Tibial artery (tissue), 4 donors: ENCODE results near the gene UNC13D.

Source experiments
- DNase-seq, 2 donors: peaks; one replicate each; pipeline ENCODE4 v3.0.0-alpha.2; 2019
- H3K27ac ChIP-seq, 2 donors: fragments of 200-600 bp; sonication (generic) in 1 of 2; 1 replicate in 1 of 2; 2 replicates in 1 of 2; pipeline ENCODE4 v1.5.1; 2018 to 2019; ENCODE audit warnings: mild to moderate bottlenecking in 1 of 2
- H3K27me3 ChIP-seq, 2 donors: fragments of 200-600 bp; sonication (generic) in 1 of 2; one replicate each; pipeline versions ENCODE4 v1.5.1 to v1.6.0; 2016 to 2019
- H3K36me3 ChIP-seq, 3 donors: fragments of 200-600 bp; sonication (generic) in 2 of 3; one replicate each; pipeline ENCODE4 v1.5.1; 2016 to 2019; ENCODE audit warnings: mild to moderate bottlenecking in 2 of 3
- H3K4me1 ChIP-seq, 4 donors: fragments of 200-600 bp; sonication (generic) in 2 of 4; 1 replicate in 3 of 4; 2 replicates in 1 of 4; pipeline ENCODE4 v1.5.1; 2016 to 2019
- H3K4me3 ChIP-seq, 2 donors: fragments of 200-600 bp; sonication (generic) in 1 of 2; 1 replicate in 1 of 2; 2 replicates in 1 of 2; pipeline ENCODE4 v1.5.1; 2018 to 2019; ENCODE audit warnings: mild to moderate bottlenecking in 2 of 2
- H3K9me3 ChIP-seq, 3 donors: fragments of 200-600 bp; sonication (generic) in 1 of 3; one replicate each; pipeline ENCODE4 v1.5.1; 2016 to 2019
- intact Hi-C: fragments of 100-400 bp; cut with DNase I; formaldehyde crosslinking; loops from one replicate; pipeline ENCODE4 v1.15.0; 2023; ENCODE audit warnings: low total_unique reads
- TF ChIP-seq, protein P1 (sequence below), 2 experiments: fragments of 200-600 bp in 1 of 2; fragments of 450-650 bp in 1 of 2; IDR thresholded peaks; one replicate each; pipeline ENCODE4 v1.5.1; 2017 to 2019; ENCODE audit warnings: antibody characterized with exemption in 2 of 2, mild to moderate bottlenecking in 1 of 2, moderate library complexity in 1 of 2

UNC13D gene

DNA sequence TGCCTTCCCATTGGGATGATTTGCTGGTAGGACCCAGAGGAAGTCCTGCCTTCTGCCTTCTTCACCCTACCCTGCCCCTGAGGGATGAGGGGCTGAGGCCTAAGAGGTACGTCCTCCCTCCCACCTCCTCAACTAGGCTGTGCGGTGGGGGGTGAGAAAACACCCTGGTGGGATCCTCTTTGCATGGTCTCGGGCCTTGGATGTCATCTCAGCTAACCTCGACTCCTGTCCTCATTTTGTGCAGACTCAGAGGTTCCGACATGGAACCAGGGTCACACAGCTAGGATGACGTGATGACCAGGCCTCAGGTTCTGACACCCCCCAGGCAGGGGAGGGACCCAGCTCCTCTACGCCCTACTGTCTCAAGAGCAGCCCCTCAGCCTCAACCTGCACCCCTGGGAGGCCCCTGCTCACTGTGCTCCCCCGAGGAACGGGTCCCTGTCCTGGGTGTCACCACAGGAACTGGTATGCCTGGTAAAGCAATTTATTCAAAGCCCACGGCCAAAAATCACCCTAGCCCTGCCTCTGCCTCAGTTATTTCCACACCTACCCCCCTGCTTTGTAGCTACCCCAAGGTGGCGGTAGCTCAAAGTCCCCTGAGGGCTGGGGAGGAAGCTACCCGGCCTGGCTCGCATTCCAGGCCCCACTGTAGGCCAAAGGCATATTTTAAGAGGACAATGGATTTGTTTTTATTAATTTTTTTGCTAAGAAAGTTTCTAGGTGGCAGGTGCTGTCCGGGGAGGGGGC, 17.5 kb downstream of the UNC13D start:
- Histone ChIP-seq H3K4me1 (peaks cover 0 to 43% (median 17%) of the 10 kb centered on the region in 4 donors), H3K9me3 (no peaks in the 10 kb centered on the region), H3K27ac (peak overlapping the region; percentile 70 to 71), H3K4me3 (no peak overlapping the region), H3K36me3 (peaks cover 18 to 52% (median 29%) of the 10 kb centered on the region in 3 donors), H3K27me3 (no peaks in the 10 kb centered on the region)
- intact Hi-C loops, result no loop called here
- no peak for DNase-seq
- TF ChIP-seq, protein P1, sequence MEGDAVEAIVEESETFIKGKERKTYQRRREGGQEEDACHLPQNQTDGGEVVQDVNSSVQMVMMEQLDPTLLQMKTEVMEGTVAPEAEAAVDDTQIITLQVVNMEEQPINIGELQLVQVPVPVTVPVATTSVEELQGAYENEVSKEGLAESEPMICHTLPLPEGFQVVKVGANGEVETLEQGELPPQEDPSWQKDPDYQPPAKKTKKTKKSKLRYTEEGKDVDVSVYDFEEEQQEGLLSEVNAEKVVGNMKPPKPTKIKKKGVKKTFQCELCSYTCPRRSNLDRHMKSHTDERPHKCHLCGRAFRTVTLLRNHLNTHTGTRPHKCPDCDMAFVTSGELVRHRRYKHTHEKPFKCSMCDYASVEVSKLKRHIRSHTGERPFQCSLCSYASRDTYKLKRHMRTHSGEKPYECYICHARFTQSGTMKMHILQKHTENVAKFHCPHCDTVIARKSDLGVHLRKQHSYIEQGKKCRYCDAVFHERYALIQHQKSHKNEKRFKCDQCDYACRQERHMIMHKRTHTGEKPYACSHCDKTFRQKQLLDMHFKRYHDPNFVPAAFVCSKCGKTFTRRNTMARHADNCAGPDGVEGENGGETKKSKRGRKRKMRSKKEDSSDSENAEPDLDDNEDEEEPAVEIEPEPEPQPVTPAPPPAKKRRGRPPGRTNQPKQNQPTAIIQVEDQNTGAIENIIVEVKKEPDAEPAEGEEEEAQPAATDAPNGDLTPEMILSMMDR (IDR thresholded peaks at IDR 0.05), result no peak

DNA sequence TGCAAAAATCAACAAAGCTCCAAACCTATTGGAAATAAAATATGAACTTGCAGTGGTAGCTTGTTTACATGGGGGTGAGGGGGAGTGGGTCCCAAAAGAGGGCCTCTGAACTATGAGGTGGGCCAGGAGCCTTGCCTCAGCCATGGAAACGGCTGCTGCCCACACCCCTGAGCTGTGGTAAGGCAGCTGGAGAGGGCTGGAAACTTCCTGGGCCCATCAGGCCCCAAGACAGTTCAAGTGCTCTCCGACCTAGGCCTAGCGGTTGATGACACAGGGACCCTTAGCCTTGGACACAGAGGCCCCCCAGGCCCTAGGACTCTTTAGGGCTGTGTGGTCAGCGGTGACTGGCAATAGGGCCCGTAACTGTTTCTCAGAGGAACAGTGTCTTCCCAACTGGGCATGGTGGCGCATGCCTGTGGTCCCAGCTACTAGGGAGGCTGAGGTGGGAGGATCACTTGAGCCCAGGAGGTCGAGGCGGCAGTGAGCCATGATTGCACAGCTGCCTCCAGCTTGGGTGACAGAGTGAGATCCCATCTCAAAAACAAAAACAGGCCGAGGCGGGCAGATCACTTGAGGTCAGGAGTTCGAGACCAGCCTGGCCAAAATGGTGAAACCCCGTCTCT, 18.3 kb downstream of the UNC13D start:
- Histone ChIP-seq H3K36me3 (peaks cover 25 to 56% (median 38%) of the 10 kb centered on the region in 3 donors), H3K27me3 (no peaks in the 10 kb centered on the region), H3K27ac (no peak overlapping the region), H3K4me1 (peaks cover 0 to 45% (median 17%) of the 10 kb centered on the region in 4 donors), H3K9me3 (no peaks in the 10 kb centered on the region), H3K4me3 (no peak overlapping the region)
- TF ChIP-seq, protein P1 (IDR thresholded peaks at IDR 0.05), result no peak
- intact Hi-C loops, result no loop called here
- no peak for DNase-seq

- H3K4me1 ChIP-seq, result peaks cover 0 to 45% (median 17%) of the 10 kb centered on the region in 4 donors
- peak overlapping the region in 1 of 2 donors; percentile 1 for H3K27ac ChIP-seq
- no peaks in the 10 kb centered on the region for H3K27me3 ChIP-seq
These were observed 19.1 kb downstream of the UNC13D start for GRCh38 chr17:75825149-75825552.

GRCh38 chr17:75824666-75825065, 19.5 kb downstream of the UNC13D start:
- no peak for DNase-seq
- Histone ChIP-seq H3K27ac (peak overlapping the region; percentile 1 to 29), H3K36me3 (peaks cover 37 to 66% (median 50%) of the 10 kb centered on the region in 3 donors), H3K9me3 (no peaks in the 10 kb centered on the region), H3K4me1 (peaks cover 0 to 45% (median 17%) of the 10 kb centered on the region in 4 donors), H3K27me3 (no peaks in the 10 kb centered on the region), H3K4me3 (no peak overlapping the region)
- TF ChIP-seq, protein P1 (IDR thresholded peaks at IDR 0.05), result no peak
- intact Hi-C loops, result no loop called here

More at GRCh38 chr17:75825149-75825552, 19.1 kb downstream of the UNC13D start:
- intact Hi-C loops, result no loop called here
- Histone ChIP-seq H3K36me3 (peaks cover 32 to 61% (median 45%) of the 10 kb centered on the region in 3 donors), H3K4me3 (no peak overlapping the region), H3K9me3 (no peaks in the 10 kb centered on the region)
- TF ChIP-seq, protein P1 (IDR thresholded peaks at IDR 0.05), result no peak
- no peak for DNase-seq

- Histone ChIP-seq H3K27me3 (no peaks in the 10 kb centered on the region), H3K9me3 (no peaks in the 10 kb centered on the region), H3K4me3 (no peak overlapping the region), H3K36me3 (peaks cover 43 to 71% (median 55%) of the 10 kb centered on the region in 3 donors), H3K4me1 (peaks cover 0 to 45% (median 17%) of the 10 kb centered on the region in 4 donors), H3K27ac (no peak overlapping the region)
- intact Hi-C loops, result no loop called here
- TF ChIP-seq, protein P1 (IDR thresholded peaks at IDR 0.05), result no peak
- no peak for DNase-seq
These were observed 20.1 kb downstream of the UNC13D start for GRCh38 chr17:75824050-75824552.
